NCI-H1436 (cell line): ENCODE measurements around the gene KIZ.

ENCODE experiments used
- DNase-seq: peaks from one replicate; lab custom pipeline; 2025; lab: John Stamatoyannopoulos, UW

Gene KIZ

DNA sequence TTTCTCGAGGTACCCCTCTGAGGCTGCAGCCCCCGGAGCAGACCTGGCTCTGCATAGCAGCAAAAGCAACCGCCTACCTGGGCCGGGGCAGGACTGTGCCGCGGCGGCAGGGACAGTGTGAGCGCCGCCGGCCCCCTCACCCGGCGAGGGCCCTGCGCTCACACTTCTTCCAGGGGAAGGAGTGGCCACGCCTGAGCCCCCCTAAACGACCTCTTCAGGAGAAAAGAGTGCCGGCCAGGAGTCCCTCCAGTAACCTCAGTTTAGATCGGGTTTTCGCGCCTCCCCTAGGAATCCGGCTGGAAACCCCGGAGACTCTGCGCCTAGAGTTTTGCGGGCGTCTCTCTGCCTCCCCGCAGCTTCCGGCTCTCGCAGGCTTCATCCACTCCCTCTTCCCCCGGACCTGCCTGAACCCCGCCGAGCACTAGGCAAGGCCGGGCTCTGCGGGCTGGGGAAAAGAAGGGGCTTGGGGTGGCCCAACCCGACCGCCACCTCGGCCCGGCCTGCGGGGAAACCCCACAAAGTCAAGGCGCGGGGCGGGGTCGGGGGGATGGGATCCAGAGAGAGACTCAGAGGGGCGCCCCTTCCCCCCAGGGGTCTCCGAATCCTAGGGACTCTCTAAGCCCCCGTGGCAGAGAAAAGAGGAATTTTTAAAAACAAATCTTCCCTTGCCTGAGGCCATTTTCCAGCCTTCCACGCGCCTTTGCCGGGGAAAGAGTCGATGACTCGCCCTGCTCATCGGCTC is 20.3 kb upstream of the KIZ start:
- DNase-seq: no peak

DNA sequence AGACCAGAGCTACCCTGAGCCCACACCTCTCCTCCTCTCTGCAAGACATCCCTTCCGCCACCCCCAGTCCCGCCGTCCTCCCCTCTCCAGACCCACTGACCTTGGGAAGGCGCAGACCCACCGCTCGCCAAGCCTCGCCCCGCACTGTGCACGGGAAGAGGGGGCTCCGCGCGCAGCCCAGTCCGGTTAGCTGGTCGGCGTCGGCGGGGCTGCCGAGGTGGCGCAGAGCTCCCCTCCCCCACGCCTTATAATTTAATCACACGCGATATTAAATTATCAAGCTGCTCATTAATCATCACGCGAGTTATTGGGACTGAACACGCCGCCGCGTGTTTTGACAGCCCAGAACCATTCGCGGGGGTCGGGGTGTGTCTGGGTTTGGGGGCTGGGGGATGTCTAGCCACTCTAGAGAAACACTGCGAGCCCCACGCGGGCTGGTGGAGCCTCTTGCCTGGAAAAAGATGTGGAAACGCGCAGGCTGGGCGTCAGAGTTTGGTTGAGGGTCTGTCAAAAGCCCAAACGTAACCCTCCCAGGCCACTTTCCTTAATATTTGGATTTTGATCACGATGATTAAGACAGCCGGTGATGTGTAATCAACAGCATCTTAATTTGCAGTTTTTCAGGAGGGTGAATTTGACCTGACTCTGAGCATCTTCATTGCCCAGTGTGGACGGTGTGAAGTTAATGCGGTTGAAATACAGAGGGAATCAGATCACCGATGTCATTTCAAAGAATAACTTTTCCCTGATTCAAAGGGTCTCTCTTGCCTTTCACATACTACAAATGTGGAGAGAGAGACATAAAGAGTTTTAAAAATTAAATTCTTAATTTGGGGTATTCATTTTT is 19.5 kb upstream of the KIZ start, which contains the start of gene LINC00237:
Gene LINC00237 (minus strand): TSS at position 188 of the 847 bp plus-strand sequence.
- DNase-seq: no peak

DNA sequence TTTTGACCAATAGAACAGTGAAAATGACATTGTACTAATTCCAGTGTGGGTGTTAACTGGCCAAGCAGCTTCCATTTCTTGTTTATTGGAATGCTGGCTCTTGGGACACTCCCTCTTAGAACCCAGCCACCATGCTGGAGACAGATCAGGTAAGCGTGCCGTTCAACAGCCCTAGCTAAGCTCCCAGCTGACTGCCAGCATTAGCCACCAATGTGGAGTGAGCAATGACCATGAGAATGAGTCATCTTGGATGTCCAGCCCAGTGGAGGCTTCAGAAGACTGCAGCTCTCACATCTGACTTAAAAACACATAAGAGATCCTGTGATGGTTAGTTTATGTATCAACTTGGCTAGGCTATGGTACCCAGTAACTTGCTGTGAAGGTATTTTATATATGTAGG is 16.7 kb upstream of the KIZ start:
- DNase-seq: no peak

DNA sequence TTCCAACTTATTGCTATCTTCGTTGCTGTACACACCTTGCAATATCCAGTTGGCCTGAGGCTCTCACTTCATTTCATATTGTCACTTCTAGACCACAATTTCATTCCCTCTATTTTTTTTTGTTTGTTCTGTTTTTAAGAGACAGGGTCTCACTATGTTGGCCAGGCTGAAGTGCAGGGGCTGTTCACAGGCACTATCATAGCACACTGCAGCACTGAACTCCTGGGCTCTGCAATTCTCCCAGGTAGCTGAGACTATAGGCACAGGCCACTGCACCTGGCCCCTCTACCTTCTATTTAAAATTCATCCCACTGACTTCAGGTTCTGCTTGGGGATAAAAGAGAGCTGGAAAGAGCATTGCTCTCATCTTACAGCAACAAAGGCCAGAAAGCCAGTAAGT is 15.1 kb upstream of the KIZ start:
- DNase-seq: no peak

DNA sequence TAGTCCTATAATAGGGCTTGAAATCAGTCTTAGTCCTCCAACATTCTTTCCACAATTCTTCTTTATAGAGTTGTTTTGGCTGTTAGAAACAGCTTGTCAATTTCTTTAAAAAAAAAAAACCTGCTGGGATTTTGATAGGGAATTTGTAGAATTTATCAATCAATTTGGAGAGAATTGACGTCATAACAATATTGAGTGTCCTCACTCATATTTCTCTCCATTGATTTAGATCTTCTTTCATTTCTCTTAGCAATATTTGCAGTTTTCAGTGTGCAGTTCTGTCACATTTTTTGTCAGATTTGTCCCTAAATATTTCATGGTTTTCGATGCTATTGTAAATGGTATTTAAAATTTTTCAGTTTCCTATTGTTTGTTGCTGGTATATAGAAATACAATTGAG is 14.5 kb upstream of the KIZ start:
- DNase-seq: no peak

DNA sequence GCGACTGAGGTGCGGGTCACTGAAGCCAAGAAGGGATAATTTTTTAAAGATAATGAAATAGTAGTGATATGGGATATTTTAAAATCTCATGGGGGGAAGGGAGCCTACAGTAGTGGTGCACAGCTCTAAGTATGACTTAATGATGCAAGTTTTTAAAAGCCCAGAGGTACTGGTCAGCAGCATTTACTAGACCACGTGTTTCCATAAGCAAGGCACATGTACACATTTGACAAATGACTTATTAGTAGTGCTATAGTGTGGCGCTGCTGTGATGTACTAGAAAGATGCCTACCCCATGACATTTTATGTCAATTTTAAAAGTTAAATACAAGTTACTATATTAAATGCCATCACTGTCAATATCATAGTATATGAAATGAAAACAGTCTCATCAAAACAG is 12.2 kb upstream of the KIZ start:
- no peak for DNase-seq

DNA sequence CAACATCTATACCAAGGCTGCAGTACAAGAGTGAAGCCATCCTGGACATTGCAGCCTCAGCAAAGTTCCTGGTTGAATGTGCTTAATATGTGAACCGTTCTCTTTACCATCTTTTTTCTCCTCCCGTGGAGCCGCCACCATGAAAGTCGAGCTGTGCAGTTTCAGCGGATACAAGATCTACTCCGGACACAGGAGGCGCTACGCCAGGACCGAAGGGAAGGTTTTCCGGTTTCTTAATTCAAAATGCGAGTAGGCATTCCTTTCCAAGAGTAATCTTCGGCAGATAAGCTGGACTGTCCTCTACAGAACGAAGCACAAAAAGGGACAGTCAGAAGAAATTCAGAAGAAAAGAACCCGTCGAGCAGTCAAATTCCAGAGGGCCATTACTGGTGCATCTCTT is 11.3 kb upstream of the KIZ start:
- DNase-seq: no peak

DNA sequence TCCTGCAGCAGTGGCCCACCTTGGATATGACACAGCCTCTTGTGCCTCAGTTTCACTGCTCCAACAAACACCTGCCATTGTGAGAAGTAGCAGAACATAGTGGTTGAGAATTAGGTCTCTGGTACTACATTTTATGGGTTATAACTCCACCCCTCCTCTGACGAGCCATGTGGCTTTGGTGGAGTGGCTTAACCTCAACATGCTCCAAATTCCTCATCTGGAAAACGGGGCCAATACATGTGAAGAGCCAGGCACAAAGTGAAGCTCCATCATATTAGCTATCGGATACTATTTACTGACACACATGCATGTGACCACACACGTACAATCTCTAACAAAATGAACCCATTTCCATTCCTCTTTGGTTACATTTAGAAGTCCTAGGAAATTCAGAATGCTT is 8.4 kb upstream of the KIZ start:
- DNase-seq: no peak

DNA sequence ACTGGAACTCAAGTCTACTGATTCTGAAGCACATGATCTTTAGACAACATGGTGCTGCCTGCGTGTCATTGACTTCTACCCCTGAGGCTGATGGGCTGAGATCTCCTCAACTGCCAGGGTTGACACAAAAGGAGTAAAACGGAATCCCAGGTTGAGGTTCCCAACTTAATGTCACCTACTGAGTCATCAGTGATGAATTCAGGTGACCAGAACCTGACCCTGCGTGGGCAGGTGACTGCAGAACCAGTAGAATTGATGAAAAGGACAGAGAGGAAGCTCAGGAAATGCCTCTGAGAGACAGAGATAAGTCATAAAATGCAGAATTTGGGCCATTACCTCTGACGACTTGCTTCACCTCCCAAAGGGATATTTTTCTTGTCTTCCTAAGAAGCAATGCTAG is 7.7 kb upstream of the KIZ start:
- DNase-seq: no peak

DNA sequence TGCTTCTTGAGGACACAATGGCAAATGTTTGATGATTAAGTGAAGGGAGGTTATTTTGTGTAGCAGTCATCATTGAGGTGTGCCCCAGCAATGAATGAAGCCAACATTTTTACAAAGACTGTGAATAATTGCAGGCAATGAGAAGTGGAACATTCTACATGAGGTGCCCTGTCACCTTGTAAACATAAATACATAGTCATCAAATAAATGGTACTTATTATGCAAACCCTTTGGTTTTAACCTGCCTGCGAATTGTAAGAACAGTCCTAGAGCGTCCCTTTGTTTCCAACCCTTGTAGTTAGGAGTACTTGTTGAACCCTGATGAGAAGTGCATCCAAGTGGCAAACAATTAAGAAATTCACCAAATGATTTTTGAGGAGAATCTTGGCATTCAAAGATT is 7.1 kb upstream of the KIZ start:
- DNase-seq: no peak

DNA sequence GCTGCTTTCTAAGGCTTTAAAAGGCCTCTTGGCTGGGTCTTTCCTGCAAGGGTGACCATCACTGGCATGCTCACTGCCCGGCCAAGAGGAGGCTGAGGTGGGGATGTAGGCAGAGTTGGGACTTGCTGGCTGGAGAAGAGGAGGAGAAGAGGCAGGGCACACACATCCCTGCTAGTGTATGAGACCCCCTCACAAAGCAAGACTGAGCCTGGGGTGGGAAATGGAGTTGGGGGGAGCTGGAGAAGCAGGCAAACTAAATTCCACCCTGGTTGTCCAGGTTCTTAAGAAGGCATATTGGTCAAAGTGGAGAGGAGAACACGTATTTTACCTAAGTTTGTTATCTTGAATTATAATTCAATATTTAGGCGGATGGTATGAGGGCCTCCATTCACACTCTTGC is 1.7 kb upstream of the KIZ start:
- no peak for DNase-seq

DNA sequence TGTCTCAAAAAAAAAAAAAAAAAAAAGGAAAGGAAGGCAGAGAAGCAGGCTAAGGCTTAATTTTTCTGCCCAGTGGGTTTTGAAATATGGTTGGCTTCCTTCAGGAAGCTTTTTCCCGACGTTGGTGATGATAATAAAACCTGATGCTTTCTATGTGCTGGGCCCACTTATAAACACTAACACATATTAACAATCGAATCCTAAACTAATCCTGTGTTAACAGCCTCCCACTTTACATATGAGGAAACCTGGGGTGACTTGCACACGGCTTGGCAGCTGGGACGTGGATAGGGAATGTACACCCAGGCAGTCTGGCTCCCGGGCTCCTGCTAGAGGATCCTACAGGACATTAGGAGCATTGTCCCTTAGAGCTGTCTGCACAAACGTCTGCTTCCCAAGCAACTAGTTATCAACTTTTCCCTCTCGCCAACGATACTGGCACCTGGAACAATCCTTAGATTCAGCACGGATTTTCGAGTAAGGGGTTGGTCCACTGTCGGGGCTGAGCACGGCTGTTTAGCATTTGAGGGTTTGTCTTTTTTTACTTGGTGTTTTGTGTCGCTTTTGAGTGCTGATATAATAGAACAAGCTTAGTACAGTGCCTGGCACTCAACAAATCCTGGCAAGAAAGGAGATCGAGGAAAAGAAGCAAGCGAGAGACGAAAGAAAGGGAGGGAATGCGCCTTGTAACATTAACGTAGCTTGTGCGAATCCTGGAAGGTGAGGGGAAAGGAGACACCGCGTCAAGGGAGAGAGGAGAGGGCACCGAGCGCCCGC is 622 bp upstream of the KIZ start:
- DNase-seq: peak; percentile 13

DNA sequence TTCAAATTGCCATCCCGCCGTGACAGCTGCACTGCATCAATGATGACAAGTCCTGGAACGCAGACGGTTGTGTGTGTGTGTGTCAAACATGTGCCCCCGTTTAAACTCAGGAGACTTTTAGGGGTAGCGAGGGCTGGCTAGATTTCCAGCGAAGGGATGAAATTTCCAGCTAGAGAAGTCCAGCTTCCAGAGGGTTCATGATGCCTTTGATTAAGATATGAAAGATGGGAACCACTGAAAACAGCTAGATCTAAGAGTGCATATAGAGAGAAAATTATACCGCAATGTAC is 644 bp downstream of the KIZ start:
- DNase-seq: no peak

DNA sequence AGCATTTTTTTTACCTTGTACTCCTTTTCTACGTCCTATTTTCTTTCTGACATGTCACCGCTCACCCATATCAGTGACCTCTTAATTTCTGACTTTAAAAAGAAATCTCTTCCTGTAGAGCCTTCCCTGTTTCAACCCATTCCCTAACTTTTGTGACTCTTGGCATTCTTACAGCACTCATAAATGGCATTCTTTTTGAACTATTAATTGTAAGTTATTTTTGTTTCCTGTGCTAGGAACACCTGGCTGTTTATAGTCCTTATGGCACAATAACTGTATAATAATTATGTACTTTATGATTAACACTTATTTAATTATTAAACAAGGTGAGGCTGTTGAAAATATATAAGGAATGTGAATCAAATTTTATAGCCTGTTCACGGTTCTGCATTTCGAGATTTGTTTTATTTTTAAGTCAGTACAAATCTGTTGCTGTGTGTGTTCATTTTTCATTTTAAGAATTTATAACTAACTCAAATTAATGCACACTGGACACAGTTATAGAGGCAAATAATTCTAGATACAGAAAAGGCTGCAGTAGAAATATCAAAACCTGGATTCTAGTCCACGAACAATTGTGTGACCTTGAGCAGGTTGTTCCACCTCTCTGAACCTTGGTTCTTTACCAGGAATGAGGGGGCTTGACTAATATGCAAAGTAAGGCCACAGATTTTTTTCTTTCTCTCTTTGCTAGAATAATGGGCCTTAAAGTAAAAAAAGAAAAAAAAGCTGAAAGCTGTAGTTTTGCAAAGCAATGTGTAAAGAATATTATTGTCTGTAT is 1.5 kb downstream of the KIZ start:
- DNase-seq: no peak

DNA sequence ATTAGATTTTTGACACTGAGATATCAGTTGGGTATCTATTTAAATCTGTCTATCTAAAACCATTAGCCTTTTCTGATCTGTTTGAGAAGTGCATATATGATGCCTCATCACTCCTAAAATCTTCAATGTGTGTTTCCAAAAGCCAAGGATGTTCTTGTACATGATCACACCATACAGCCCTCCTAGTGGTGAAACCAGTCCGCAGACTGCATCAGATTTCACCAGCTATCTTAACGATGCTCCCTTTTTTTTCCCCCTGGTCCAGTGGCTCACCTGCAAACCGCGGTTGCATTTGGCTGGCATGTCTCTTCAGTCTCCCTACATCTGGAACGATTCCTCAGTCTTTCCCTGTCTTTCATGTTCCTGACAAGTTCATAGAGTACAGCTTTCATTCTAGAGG is 4.0 kb downstream of the KIZ start:
- no peak for DNase-seq

DNA sequence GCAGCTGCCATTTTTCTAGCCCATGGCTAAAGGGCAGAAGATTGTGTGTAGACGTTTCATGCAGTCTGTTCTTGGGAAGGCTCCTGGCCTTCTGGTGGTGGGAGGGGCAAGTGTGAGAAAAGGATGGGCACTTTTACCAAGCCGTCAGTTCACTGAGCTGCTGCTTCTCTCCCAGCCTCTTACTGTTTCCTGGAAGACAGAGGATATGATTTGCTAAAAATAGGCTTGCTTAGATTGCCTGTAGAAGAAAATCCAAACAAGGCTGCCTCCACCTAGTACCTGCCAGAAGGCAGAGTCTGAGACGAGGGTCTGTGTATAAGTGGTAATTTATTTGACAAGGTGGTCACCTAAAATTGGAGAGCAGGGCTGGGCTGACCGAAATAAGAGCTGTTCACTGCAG is 7.5 kb downstream of the KIZ start:
- no peak for DNase-seq

DNA sequence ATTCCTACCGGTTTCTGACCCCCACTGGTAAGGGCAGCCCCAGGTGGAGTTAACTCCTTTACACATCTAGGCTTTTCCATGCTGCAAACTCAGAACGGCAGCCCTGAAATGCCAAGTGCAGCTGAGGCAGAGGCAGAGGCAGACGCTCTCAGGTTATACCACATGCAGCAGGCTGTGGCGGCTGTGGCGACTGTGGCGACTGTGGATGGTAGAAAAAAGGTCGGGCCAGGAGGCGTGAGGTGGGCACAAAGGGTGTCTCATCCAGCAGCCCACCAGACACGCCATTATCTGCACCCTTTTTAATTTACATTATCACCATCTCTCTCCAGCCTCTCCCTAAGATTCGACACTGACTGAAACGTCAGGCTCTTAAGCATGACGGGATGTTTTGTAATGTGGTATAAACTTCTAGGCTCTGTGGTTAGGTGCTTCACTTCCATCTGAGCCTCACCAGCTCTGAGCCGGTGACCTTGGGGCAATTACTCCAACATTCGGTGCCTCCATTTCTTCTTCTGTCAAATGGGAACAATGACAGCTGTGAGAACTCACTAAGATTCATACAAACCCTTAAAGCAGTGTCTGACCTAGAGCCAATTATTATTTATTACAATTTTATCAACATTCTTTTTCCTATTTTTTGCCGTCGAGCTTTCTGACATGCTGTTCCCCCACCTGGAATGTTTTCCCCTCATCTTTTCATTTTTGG is 8.2 kb downstream of the KIZ start:
- no peak for DNase-seq

DNA sequence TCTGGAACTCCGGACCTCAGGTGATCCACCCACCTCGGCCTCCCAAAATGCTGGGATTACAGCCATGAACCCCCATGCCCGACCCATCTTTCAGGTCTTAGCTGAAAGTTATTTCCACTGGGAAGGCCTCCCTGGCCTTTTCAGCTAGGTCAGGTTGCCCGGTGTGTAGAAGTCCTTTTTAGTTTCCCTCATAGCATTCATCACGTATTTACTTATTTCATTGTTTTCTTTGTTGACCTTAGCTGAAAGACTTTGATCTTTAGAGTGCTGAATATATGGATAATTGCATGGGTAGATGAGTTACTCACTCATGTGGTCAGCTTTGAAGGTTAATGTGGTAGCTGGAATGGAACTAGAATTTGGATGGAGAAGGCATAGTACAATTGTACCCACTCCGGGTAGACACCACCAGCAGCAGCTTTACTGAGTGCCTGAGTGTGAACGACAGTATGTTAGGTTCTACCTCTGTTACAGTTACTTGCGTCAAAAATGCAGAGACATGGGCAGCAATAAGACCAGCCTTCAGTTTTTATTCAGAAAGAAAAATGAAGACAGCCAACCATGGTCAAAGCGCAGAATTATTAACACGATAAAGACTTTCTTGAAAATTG is 9.1 kb downstream of the KIZ start:
- no peak for DNase-seq

DNA sequence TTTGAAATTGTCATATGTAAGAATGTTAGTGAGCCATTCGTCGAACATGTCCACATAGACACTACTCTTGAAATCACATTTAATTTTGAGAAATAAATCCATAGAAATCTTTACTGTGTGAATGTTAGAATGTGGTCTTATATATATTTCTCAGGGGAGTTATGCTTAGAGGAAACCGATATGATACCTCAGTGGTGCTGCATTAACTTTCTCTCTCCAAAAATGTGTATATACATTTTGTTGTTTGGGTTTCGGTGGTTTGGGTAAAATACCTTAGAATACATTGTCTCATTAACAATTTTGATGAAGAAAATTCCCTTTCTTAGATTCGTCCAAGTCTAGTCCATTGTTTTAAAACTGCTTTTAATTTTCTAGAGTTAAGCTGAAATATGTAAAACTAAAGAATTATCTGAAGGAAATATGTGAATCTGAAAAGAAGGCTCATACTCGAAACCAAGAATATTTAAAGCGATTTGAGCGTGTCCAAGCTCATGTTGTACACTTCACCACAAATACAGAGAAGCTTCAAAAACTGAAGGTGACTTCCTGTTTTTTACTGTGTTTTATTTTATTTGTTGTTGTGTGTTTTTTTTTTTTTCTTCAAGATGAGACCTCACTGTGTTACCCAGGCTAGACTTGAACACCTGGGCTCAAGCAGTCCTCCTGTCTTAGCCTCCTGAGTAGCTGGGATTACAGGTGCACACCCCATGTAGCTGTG is 10.3 kb downstream of the KIZ start:
- DNase-seq: no peak

DNA sequence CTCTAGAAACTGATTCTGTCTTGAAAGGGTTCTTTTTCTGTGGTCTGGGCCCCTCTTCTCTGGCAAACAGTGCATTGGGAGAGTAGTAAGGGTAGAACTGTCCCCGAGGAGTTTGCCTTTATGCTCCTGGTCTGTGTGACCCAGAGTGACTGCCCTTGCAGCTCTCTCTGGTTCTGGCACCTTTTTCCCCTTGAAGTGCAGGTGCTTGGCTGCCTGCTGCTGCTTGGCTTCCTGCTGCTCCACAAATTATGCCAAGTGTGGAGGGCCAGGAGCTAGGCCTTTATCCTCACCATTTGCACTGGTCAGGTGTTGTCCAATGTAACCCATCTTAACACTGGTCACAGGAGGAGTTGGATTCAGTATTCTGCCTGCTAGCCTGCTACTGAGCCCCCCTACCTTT is 11.2 kb downstream of the KIZ start:
- DNase-seq: no peak
